IMR-90 (cell line): ENCODE measurements around the gene PSAPL1. TPM values are rescaled to one million over a fixed set of nuclear protein-coding genes. Genes with fewer than 3 reads are reported as not detected.

Experiments
- ATAC-seq: fragments of 200-7000 bp; cut with Tn5 transposase; 2 replicates; pipeline ENCODE4 v1.9.1; 2020; ENCODE audit warnings: low read depth, mild to moderate bottlenecking, moderate library complexity
- BruUV-seq: library from RNA; stranded (reverse); fragments of 400-500 nt; replicated peaks from 2 replicates; lab custom pipeline; 2021; lab: Mats Ljungman, UMichigan
- CTCF ChIA-PET: fragments of 300-600 bp; formaldehyde crosslinking; extraction: SDS; loops from one replicate; lab custom pipeline; 2021; ENCODE audit warnings: antibody characterized with exemption; lab: Yijun Ruan, JAX
- POLR2A ChIA-PET: fragments of 300-600 bp; sonication (Branson Sonifier 250); formaldehyde crosslinking; loops from one replicate; lab custom pipeline; 2022; ENCODE audit warnings: antibody characterized with exemption; ENCODE audit not compliant: unreplicated experiment; lab: Charles Lee
- DNase-seq: peaks from one replicate; pipeline ENCODE4 v3.0.0; 2013
- H2AFZ ChIP-seq: replicated peaks from 2 replicates; pipeline ENCODE3; 2013; ENCODE audit warnings: low read length, mild to moderate bottlenecking; ENCODE audit not compliant: poor library complexity
- H2AK5ac ChIP-seq: 2 replicates; pipeline ENCODE4 v1.6.1; 2013; ENCODE audit warnings: low read depth, low read length, inconsistent platforms
- H2AK9ac ChIP-seq: replicated peaks from 2 replicates; pipeline ENCODE3; 2013; ENCODE audit warnings: mild to moderate bottlenecking, low read depth, low read length, moderate library complexity; ENCODE audit not compliant: poor library complexity
- H2BK120ac ChIP-seq: 2 replicates; pipeline ENCODE4 v1.6.1; 2013; ENCODE audit warnings: low read depth, low read length, inconsistent platforms
- H2BK15ac ChIP-seq: 3 replicates; pipeline ENCODE4 v1.6.1; 2013; ENCODE audit warnings: low read depth, low read length, inconsistent platforms
- H2BK20ac ChIP-seq: 2 replicates; pipeline ENCODE4 v1.6.1; 2013; ENCODE audit warnings: low read depth, mild to moderate bottlenecking, inconsistent platforms, low read length, moderate library complexity
- H2BK5ac ChIP-seq: 2 replicates; pipeline ENCODE4 v1.6.1; 2013; ENCODE audit warnings: mild to moderate bottlenecking, low read depth, low read length, inconsistent platforms; ENCODE audit not compliant: poor library complexity, severe bottlenecking
- H3K14ac ChIP-seq: replicated peaks from 2 replicates; pipeline ENCODE4 v1.6.1; 2013; ENCODE audit warnings: low read depth, low read length, inconsistent platforms
- H3K18ac ChIP-seq: 2 replicates; pipeline ENCODE4 v1.6.1; 2013; ENCODE audit warnings: low read depth, low read length, control low read depth
- H3K23ac ChIP-seq: 2 replicates; pipeline ENCODE4 v1.6.1; 2013; ENCODE audit warnings: low read depth, low read length, inconsistent platforms
- H3K27ac ChIP-seq: 2 replicates; pipeline ENCODE4 v1.5.1; 2013; ENCODE audit warnings: mild to moderate bottlenecking, control low read depth, low read length; ENCODE audit not compliant: insufficient read depth
- H3K27me3 ChIP-seq: 2 replicates; pipeline ENCODE4 v1.6.1; 2013; ENCODE audit warnings: low read length; ENCODE audit not compliant: control insufficient read depth, insufficient read depth
- H3K36me3 ChIP-seq: 2 replicates; pipeline ENCODE4 v1.6.1; 2013; ENCODE audit warnings: low read length, mixed read lengths; ENCODE audit not compliant: control insufficient read depth, insufficient read depth
- H3K4ac ChIP-seq: 2 replicates; pipeline ENCODE4 v1.6.1; 2013; ENCODE audit warnings: low read depth, low read length, inconsistent platforms
- H3K4me1 ChIP-seq: 2 replicates; pipeline ENCODE4 v1.6.1; 2013; ENCODE audit warnings: low read length, mixed read lengths; ENCODE audit not compliant: control insufficient read depth, insufficient read depth
- H3K4me2 ChIP-seq: 2 replicates; pipeline ENCODE4 v1.6.1; 2013; ENCODE audit warnings: low read depth, mild to moderate bottlenecking, control low read depth, low read length, moderate library complexity
- H3K4me3 ChIP-seq: 2 replicates; pipeline ENCODE4 v1.5.1; 2013; ENCODE audit warnings: low read depth, mild to moderate bottlenecking, control low read depth, low read length, moderate library complexity; ENCODE audit not compliant: insufficient read depth
- H3K56ac ChIP-seq: 2 replicates; pipeline ENCODE4 v1.6.1; 2013; ENCODE audit warnings: low read length, inconsistent platforms; ENCODE audit not compliant: insufficient read depth; ENCODE audit errors: extremely low read depth
- H3K79me1 ChIP-seq, 2 experiments: 2 replicates each; pipeline ENCODE4 v1.6.1; 2013; ENCODE audit warnings: low read length in 2 of 2, inconsistent platforms in 1 of 2, low read depth in 1 of 2
- H3K9ac ChIP-seq: 2 replicates; pipeline ENCODE4 v1.6.1; 2013; ENCODE audit warnings: low read depth, low read length, control low read depth
- H3K9me1 ChIP-seq: 2 replicates; pipeline ENCODE4 v1.6.1; 2013; ENCODE audit warnings: low read length, inconsistent platforms; ENCODE audit not compliant: insufficient read depth
- H3K9me3 ChIP-seq: 2 replicates; pipeline ENCODE4 v1.6.1; 2013; ENCODE audit warnings: low read length; ENCODE audit not compliant: control insufficient read depth, insufficient read depth
- H4K20me1 ChIP-seq: 2 replicates; pipeline ENCODE4 v1.6.1; 2013; ENCODE audit warnings: low read length, inconsistent platforms; ENCODE audit not compliant: insufficient read depth
- H4K5ac ChIP-seq: 2 replicates; pipeline ENCODE4 v1.6.1; 2013; ENCODE audit warnings: mild to moderate bottlenecking, low read depth, low read length, control low read depth
- H4K8ac ChIP-seq, 2 experiments: 2 replicates each; pipeline ENCODE4 v1.6.1; 2013; ENCODE audit warnings: low read depth in 2 of 2, low read length in 2 of 2, control low read depth in 1 of 2, inconsistent platforms in 1 of 2
- H4K91ac ChIP-seq: 2 replicates; pipeline ENCODE4 v1.6.1; 2013; ENCODE audit warnings: low read depth, low read length, inconsistent platforms; ENCODE audit not compliant: insufficient read depth
- CHD1 ChIP-seq: IDR thresholded peaks from 2 replicates; pipeline ENCODE4 v1.6.1; 2012; ENCODE audit warnings: low read depth, low read length, improper control_type of control experiment
- WGBS, 2 experiments: methylation state at CpG; one replicate each; pipeline versions ENCODE4 v1.1.5 to v1.1.7; 2013; ENCODE audit warnings: missing lambda C conversion rate in 2 of 2; ENCODE audit not compliant: insufficient read length in 1 of 2; ENCODE audit errors: extremely low coverage in 2 of 2; 5-methylcytosine and 5-hydroxymethylcytosine counted together
- dilution Hi-C: fragments of 300-500 bp; cut with HindIII; formaldehyde crosslinking; loops from one replicate; pipeline ENCODE4 v1.14.3; 2018; ENCODE audit warnings: low sequenced_read_pairs; ENCODE audit not compliant: unreplicated experiment
- in situ Hi-C: fragments of 300-500 bp; cut with MboI; formaldehyde crosslinking; loops from 3 replicates; pipeline ENCODE4 v1.14.3; 2019; ENCODE audit warnings: low sequenced_read_pairs, inconsistent platforms, mixed read lengths
- intact Hi-C: fragments of 100-400 bp; cut with micrococcal nuclease; formaldehyde crosslinking; loops from 2 replicates; pipeline ENCODE4 v1.10.0; 2022
- polyA plus RNA-seq, 3 experiments: library from polyadenylated mRNA; depleted of rRNA; stranded (reverse); fragments of >200 nt; gene quantifications; 2 replicates each; pipeline ENCODE4 v1.2.3, GENCODE V29; 2012; ENCODE audit warnings: low replicate concordance in 1 of 3
- total RNA-seq: library from RNA; depleted of rRNA; stranded (reverse); fragments of >200 nt; gene quantifications from 2 replicates; pipeline ENCODE4 v1.2.3, GENCODE V29; 2012
- TF ChIP-seq, protein P1 (sequence below): fragments of 150-350 bp; IDR thresholded peaks from 2 replicates; pipeline ENCODE4 v1.6.1; 2017; ENCODE audit warnings: mild to moderate bottlenecking, antibody characterized with exemption, low read length, low read depth

PSAPL1 gene
- total and polyA plus RNA-seq, 2 of the 4 experiments (the other 2 are of a cell fraction): not detected

DNA sequence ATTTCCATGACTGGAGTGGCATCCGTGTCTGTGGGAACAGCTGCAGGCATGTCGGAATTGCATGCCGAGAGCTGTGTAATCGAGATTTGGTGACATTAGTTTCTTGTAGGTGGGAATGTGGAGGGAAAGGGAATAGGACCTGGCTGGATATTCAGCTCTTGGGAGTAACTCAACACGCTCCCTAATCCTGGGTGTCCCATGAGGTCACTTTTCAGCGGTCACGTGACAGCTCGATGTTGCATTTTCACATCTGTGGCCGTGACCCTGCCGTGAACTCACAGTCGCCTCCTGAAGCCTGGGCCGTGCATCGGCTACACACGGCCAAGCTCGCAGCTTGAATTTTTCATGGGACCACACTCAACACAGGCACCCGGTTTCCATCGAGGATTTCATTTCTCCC, 25.8 kb upstream of the PSAPL1 start:
- H3K18ac ChIP-seq: no peak overlapping the region
- BruUV-seq: no TSS peak
- peaks cover 23% of the 10 kb centered on the region for H3K27me3 ChIP-seq
- H2BK20ac ChIP-seq: no peak overlapping the region
- no peak overlapping the region for H2AK9ac ChIP-seq
- peak; percentile 7 for DNase-seq
- in situ Hi-C loops (no loop called here), intact Hi-C loops (no loop called here), dilution Hi-C loops (no loop called here)
- H3K4me3 ChIP-seq: no peak overlapping the region
- H2AK5ac ChIP-seq: no peak overlapping the region
- TF ChIP-seq, protein P1, sequence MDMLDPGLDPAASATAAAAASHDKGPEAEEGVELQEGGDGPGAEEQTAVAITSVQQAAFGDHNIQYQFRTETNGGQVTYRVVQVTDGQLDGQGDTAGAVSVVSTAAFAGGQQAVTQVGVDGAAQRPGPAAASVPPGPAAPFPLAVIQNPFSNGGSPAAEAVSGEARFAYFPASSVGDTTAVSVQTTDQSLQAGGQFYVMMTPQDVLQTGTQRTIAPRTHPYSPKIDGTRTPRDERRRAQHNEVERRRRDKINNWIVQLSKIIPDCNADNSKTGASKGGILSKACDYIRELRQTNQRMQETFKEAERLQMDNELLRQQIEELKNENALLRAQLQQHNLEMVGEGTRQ: peak; percentile 51
- no peak for TF ChIP-seq CHD1
- no peak overlapping the region for H4K91ac ChIP-seq
- H2AFZ ChIP-seq: no peak overlapping the region
- no peak overlapping the region for H3K9ac ChIP-seq
- no peak overlapping the region for H3K14ac ChIP-seq
- H3K4ac ChIP-seq: no peak overlapping the region
- no peak overlapping the region for H2BK15ac ChIP-seq
- H3K9me1 ChIP-seq: no peaks in the 10 kb centered on the region
- H3K23ac ChIP-seq: no peak overlapping the region
- H2BK5ac ChIP-seq: no peak overlapping the region
- H2BK120ac ChIP-seq: no peak overlapping the region
- no peaks in the 10 kb centered on the region for H3K36me3 ChIP-seq
- ChIA-PET POLR2A (no interaction called here), CTCF (no interaction called here)
- no peaks in the 10 kb centered on the region for H4K20me1 ChIP-seq
- H3K79me1 ChIP-seq: no peaks in the 10 kb centered on the region
- H3K27ac ChIP-seq: no peak overlapping the region
- WGBS, 2 experiments: 23% methylated on average over 12 of the region's 17 CpGs; no CpG with 5 or more reads in 1 of the 2 experiments
- no peak for ATAC-seq
- no peak overlapping the region for H4K5ac ChIP-seq
- no peaks in the 10 kb centered on the region for H3K9me3 ChIP-seq
- H3K4me2 ChIP-seq: no peak overlapping the region
- no peak overlapping the region for H3K56ac ChIP-seq
- H3K4me1 ChIP-seq: no peaks in the 10 kb centered on the region
- no peak overlapping the region for H4K8ac ChIP-seq
